ENCODE data around the gene ETS1.

The ETS1 gene

GRCh38 chr11:128607819-128608218, 20.5 kb upstream of the ETS1 start (continued):
- TF ChIP-seq, protein P1, sequence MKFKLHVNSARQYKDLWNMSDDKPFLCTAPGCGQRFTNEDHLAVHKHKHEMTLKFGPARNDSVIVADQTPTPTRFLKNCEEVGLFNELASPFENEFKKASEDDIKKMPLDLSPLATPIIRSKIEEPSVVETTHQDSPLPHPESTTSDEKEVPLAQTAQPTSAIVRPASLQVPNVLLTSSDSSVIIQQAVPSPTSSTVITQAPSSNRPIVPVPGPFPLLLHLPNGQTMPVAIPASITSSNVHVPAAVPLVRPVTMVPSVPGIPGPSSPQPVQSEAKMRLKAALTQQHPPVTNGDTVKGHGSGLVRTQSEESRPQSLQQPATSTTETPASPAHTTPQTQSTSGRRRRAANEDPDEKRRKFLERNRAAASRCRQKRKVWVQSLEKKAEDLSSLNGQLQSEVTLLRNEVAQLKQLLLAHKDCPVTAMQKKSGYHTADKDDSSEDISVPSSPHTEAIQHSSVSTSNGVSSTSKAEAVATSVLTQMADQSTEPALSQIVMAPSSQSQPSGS (tag by site-specific recombination; IDR thresholded peaks at IDR 0.05; ENCODE audit: low read depth): no peak
- TF ChIP-seq, protein P2, sequence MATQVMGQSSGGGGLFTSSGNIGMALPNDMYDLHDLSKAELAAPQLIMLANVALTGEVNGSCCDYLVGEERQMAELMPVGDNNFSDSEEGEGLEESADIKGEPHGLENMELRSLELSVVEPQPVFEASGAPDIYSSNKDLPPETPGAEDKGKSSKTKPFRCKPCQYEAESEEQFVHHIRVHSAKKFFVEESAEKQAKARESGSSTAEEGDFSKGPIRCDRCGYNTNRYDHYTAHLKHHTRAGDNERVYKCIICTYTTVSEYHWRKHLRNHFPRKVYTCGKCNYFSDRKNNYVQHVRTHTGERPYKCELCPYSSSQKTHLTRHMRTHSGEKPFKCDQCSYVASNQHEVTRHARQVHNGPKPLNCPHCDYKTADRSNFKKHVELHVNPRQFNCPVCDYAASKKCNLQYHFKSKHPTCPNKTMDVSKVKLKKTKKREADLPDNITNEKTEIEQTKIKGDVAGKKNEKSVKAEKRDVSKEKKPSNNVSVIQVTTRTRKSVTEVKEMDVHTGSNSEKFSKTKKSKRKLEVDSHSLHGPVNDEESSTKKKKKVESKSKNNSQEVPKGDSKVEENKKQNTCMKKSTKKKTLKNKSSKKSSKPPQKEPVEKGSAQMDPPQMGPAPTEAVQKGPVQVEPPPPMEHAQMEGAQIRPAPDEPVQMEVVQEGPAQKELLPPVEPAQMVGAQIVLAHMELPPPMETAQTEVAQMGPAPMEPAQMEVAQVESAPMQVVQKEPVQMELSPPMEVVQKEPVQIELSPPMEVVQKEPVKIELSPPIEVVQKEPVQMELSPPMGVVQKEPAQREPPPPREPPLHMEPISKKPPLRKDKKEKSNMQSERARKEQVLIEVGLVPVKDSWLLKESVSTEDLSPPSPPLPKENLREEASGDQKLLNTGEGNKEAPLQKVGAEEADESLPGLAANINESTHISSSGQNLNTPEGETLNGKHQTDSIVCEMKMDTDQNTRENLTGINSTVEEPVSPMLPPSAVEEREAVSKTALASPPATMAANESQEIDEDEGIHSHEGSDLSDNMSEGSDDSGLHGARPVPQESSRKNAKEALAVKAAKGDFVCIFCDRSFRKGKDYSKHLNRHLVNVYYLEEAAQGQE (tag by site-specific recombination; IDR thresholded peaks at IDR 0.05): no peak
- TF ChIP-seq ZNF426 (tag by site-specific recombination; IDR thresholded peaks at IDR 0.05): no peak
- TF ChIP-seq ZNF558 (tag by site-specific recombination; IDR thresholded peaks at IDR 0.05): no peak
- no peak for TF ChIP-seq KLF1 (tag by site-specific recombination; IDR thresholded peaks at IDR 0.05)
- TF ChIP-seq, protein P3, sequence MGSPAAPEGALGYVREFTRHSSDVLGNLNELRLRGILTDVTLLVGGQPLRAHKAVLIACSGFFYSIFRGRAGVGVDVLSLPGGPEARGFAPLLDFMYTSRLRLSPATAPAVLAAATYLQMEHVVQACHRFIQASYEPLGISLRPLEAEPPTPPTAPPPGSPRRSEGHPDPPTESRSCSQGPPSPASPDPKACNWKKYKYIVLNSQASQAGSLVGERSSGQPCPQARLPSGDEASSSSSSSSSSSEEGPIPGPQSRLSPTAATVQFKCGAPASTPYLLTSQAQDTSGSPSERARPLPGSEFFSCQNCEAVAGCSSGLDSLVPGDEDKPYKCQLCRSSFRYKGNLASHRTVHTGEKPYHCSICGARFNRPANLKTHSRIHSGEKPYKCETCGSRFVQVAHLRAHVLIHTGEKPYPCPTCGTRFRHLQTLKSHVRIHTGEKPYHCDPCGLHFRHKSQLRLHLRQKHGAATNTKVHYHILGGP (tag by site-specific recombination; IDR thresholded peaks at IDR 0.05): no peak
- TF ChIP-seq, protein P4, sequence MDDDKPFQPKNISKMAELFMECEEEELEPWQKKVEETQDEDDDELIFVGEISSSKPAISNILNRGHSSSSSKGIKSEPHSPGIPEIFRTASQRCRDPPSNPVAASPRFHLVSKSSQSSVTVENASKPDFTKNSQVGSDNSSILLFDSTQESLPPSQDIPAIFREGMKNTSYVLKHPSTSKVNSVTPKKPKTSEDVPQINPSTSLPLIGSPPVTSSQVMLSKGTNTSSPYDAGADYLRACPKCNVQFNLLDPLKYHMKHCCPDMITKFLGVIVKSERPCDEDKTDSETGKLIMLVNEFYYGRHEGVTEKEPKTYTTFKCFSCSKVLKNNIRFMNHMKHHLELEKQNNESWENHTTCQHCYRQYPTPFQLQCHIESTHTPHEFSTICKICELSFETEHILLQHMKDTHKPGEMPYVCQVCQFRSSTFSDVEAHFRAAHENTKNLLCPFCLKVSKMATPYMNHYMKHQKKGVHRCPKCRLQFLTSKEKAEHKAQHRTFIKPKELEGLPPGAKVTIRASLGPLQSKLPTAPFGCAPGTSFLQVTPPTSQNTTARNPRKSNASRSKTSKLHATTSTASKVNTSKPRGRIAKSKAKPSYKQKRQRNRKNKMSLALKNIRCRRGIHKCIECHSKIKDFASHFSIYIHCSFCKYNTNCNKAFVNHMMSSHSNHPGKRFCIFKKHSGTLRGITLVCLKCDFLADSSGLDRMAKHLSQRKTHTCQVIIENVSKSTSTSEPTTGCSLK (tag by site-specific recombination; IDR thresholded peaks at IDR 0.05): no peak
- TF ChIP-seq TCF7L2 (IDR thresholded peaks at IDR 0.05; ENCODE audit: borderline replicate concordance, low read depth, low read length): no peak
- no peak for TF ChIP-seq ZNF449 (tag by site-specific recombination; IDR thresholded peaks at IDR 0.05)

DNA sequence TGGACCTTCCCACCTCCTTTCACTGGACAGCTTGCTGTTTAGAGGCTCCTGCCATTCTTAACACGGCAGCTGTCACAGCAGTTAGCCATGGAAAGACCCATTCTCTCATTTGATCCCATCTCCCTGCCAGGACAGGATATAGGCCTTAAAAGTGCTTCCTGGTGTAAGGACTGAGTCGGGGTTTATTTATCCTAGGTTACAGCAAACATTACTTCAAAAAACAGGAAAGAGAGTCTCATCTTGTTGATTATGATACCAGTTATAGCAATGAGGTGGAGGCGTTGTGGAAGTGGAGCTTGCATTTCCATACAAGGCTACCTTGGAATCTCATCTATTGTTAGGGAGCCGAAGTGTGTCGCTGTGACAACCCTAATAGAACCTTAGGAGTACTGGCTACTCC, 17.4 kb upstream of the ETS1 start:
- CTCF ChIA-PET: interaction anchor here (0.7 to 2.4 kb wide), 3 partner anchors 25 to 433 kb away, joined by 3 to 12 read pairs (median 4); no protein-coding TSS in a partner anchor
- no peaks in the 10 kb centered on the region for H3K36me3 ChIP-seq (ENCODE audit: control insufficient read depth in 2 of 2, insufficient read depth in 1 of 2, low read length in 2 of 2)
- no peak overlapping the region for H3K4me3 ChIP-seq (ENCODE audit: low read depth, low read length)

More for the DNA sequence above, 17.4 kb upstream of the ETS1 start:
- H3K27ac ChIP-seq (ENCODE audit: extremely low read depth, low read depth, low read length): no peak overlapping the region
- no peaks in the 10 kb centered on the region for H3K9me3 ChIP-seq (ENCODE audit: control insufficient read depth, insufficient read depth, low read depth, low read length)
- TF ChIP-seq ZNF473 (tag by site-specific recombination; IDR thresholded peaks at IDR 0.05) (no peak), ZNF510 (tag by site-specific recombination; IDR thresholded peaks at IDR 0.05; ENCODE audit: insufficient replicate concordance) (no peak), ZNF426 (tag by site-specific recombination; IDR thresholded peaks at IDR 0.05) (no peak), ZNF701 (tag by site-specific recombination; IDR thresholded peaks at IDR 0.05) (no peak), ZNF266 (tag by site-specific recombination; IDR thresholded peaks at IDR 0.05; ENCODE audit: low read depth) (no peak)
- TF ChIP-seq, protein P5, sequence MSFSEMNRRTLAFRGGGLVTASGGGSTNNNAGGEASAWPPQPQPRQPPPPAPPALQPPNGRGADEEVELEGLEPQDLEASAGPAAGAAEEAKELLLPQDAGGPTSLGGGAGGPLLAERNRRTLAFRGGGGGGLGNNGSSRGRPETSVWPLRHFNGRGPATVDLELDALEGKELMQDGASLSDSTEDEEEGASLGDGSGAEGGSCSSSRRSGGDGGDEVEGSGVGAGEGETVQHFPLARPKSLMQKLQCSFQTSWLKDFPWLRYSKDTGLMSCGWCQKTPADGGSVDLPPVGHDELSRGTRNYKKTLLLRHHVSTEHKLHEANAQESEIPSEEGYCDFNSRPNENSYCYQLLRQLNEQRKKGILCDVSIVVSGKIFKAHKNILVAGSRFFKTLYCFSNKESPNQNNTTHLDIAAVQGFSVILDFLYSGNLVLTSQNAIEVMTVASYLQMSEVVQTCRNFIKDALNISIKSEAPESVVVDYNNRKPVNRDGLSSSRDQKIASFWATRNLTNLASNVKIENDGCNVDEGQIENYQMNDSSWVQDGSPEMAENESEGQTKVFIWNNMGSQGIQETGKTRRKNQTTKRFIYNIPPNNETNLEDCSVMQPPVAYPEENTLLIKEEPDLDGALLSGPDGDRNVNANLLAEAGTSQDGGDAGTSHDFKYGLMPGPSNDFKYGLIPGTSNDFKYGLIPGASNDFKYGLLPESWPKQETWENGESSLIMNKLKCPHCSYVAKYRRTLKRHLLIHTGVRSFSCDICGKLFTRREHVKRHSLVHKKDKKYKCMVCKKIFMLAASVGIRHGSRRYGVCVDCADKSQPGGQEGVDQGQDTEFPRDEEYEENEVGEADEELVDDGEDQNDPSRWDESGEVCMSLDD (tag by site-specific recombination; IDR thresholded peaks at IDR 0.05): no peak
- no peaks in the 10 kb centered on the region for H3K4me1 ChIP-seq (ENCODE audit: control insufficient read depth, insufficient read depth, low read length)
- POLR2A ChIA-PET: no interaction called here

Data from HEK293 (cell line).